GM18511 (cell line): ENCODE measurements around the gene RNF17.
"Not testable (repeated sequence)": the region's sequence is repeated elsewhere in the genome, so short reads cannot be mapped to it uniquely, and the experiment has no call there.

ENCODE experiments used
- ATAC-seq: cut with Tn5 transposase; IDR thresholded peaks from one replicate; pipeline ENCODE4 v1.9.1; 2021; ENCODE audit warnings: mild to moderate bottlenecking, moderate library complexity; ENCODE audit not compliant: unreplicated experiment

The RNF17 gene

DNA sequence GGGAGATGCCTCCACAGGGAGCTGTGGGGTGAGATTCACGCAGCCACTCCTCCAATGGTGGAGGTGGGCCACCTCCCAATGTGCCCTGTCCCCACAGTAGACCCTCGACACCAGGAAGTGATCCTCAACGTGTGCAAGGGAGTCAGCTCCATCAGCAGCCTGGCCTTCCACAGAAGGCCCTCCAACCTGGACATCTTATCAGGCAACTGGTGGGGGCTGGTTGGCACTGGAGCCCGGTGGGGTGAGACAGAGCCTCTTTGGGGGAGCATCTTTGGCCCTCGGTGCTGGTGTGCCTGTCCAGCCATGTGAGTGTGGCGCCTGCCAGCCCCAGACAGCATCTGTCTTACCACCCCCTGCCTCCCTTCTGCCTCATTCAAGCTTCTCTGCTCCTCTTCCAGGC, 19.7 kb upstream of the RNF17 start:
- ATAC-seq: no peak

DNA sequence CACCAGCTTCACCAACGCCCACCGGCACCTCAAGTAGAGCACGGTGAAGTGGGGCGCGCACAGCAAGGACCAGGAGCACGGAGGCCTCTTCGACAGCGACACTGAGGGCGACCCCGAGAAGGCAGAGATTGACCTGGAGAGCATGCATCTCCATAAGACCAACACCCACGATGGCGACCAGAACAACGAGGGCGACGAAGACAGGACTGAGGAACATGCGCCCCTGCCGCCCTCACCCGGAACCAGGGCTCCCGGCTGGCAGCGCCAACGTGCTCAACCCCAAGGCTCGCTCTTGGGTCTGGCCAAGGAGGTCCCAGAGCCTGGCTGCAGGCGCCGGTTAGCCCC, 18.5 kb upstream of the RNF17 start:
- ATAC-seq: no peak

DNA sequence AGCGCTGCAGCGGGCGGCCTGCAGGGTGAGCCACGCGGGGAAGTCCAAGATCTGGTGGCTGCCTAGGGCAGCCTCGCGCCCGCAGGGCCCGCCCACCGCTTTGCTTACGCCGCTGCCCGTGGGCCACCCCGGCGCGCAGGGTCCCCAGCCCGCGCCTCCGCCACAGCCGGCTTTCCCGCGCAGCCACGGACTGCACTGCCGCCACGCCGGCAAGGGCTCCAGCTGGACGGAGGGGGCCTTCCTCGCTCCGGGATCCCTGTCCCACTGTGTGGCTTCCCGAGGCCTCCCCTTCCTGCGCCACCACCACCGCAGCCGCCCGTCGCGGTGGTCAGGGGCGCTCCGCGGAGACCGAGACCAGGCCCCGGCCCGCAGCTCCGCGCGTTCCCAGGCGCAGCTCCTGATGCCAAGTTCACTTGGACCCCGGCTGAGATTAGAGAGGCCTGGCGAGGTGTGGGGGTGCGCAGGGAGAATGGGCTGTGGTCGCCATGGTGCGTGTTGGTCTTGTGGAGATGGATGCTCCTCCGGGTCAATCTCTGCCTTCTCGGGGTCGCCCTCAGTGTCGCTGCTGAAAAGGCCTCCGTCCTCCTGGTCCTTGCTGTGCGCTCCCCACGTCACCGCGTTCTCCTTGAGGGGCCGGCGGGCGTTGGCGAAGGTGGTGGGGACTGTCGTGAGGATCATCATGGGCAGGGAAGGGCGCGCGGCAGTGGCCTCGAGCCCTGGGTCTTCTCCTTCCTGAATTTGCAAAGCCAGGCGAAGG, 17.9 kb upstream of the RNF17 start:
- no peak for ATAC-seq

DNA sequence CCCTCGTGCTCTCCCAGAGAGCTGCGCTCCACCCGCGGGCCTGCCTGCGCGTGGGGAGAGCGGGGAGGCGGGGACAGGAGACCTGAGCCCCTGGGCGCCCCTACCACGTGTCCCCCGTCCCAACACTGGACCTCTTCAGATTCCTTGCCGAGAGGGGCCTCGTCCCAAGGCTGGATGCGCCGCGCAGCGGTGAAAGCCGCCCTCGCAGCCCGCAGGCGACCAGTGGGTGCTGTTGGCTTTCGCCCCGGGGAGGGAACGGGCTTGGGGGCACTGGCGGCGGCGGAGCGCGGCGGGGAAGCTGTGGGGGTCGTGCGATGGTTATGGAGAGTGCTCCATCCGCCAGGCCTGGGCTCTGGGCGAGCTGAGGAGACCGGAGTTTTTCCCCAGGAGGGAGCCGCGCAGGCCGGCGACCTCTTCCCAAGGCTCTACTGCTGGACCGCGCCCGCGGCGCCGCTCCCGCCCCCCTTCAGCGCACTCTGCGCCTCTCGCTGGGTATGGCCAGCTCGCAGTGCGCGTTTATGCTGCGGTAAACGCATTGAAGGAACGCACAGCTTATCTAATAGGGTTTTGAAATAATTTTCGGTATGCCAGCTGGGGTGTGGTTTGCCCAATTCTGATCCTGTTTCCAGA, 17.2 kb upstream of the RNF17 start:
- no peak for ATAC-seq

DNA sequence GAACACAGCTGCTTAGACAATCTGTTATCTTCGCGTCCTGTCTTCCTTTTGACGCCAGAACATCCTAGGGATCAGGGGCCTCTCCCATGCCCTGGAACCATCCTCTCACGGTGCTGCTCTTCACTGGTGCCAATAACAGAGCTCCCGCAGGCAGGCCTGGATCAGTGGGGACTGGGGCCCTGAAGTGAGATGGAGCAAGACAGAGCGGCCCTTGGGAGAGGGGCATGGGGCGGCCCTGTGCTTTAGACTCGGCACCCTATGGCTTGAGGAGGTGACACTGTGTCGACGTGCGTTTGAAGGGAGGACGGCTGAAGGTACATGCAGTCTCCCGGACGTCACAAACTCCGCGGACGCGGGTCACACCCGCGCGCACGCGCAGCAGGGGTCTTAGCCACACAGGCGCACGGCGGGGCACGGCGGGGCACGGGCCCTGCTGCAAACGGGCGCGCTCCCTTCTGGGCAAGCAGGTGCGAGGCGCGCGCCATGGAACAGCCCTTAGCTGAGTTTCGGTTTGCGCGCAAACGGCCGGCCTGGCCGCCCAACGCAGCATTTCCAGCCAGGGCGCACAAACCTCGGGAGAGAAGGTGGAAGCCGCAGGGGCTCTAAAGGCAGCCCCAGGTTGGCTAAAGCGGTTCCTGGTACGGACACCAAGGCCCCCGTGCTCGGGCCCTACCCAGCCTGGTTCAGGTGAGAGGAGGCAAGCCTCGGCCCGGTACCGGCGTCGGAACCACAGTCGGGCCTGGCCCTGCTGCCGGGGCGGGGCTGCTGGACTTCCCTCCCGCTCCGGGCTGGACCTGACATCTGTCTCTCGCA, 16.5 kb upstream of the RNF17 start:
- ATAC-seq: no peak

DNA sequence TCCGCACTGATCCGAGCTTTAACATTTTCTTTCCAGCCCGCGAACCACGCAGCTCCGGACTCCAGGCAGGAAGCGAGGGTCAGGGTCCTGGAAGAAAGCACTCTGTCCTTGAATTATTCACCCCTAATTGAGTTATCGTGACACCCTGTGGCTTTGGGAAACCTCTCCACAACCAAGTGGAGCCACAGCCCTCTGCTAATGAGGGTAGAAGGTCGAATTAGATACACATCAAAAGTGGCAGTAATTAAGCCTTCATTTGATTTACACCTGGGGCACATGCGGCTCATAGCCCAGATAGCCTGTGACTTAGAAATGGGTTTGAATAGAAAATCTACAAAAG, 15.9 kb upstream of the RNF17 start:
- ATAC-seq: no peak

DNA sequence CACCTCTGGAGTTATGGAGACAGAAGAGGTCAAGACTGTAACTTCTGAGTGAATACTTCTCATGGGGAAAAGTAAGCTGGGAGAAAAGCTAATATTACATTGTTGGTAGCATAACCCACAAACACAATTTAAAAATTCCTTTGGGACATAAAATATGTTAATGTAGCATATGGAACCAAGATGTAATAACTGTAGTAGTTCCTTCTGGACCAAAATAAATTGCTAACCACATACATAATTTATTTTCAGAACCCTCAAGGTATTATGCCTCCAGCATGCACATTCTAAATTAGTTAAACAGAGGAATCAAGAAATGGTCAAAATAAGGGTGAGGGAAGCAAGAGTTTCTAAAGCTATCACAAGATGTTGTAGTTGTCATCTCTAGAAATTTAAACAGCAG, 4.8 kb upstream of the RNF17 start:
- no peak for ATAC-seq

DNA sequence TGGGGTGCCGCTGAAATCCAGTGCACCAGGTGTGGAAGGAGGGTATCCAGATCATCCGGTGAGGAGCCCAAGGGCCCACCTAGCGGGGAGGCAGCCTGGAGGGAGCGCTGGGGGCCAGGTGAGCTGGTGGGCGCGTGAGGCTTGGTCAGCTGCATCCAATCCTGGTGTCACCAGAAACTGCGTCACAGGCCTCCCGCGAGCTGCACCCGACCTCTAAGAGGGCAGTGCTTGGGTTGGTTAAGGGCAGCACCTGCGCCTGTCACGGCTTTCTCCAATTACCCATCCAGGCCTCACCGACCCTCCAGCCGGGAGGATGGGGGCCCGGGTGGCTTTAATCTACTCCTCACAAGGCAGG, 284 bp downstream of the RNF17 start:
- no peak for ATAC-seq

DNA sequence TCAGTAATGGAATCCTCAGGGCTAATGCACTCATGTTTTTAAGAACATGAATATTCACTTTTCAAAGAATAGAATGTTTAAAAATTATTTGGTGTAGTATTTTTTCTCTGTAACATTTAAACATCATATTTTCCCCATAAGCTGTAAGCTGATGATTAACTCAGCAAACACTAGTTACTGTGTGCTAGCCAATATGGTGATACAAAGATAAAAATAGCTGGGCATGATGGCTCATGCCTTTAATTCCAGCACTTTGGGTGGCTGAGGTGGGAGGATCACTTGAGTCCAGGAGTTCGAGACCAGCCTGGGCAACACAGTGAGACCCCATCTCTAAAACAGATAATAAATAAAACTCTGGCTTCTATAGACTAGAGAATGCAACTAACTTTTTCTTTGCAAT, 13.2 kb downstream of the RNF17 start:
- no peak for ATAC-seq

DNA sequence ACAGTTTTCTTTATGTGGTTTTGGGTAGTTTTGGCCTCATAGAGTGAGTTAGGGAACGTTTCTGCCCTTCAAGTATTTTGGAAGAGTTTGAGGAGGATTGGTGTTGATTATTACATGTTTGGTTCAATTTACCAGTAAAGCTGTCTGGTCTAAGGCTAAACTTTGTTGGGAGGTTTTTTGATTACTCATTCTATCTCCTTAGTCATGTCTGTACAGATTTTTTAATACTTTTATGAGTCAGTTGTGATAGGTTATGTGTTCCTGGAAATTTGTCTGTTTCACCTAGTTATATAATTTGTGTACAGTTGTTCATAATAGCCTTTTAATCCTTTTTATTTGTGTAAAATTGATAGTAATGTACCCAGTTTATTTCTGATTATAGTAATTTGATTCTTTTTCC, 20.4 kb downstream of the RNF17 start:
- ATAC-seq: no peak

DNA sequence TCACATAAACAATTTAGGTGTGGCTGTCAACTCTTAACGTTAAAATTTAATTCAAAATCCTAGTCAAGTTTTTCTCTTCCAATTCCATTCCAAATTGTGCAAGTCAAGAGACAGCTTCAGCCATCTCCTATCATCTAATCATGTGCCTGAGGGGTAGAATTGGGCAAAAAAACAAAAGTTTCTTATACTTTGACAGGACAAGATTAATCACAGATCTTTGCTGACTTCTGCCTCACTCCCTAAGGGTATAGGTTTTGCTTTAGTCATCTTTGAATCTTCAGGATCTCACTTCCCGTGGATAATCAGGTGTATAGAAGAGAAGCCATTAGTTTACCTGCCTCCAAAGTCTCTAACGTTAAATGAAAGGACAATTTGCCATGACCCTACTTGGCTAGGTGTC, 24.6 kb downstream of the RNF17 start:
- ATAC-seq: no peak

DNA sequence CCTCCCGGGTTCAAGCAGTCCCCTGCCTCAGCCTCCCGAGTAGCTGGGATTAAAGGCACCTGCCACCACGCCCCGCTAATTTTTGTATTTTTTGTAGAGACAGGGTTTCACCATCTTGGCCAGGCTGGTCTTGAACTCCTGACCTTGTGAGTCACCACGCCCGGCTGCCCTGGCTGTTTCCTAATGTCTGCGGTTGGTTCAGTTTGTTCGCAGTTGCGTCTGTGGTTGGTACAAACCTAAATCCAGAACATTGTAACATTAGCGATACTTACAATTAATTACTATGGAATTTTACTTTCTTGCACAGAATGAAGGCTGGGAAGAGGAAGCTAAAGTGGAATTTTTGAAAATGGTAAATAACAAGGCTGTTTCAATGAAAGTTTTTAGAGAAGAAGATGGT, 38.1 kb downstream of the RNF17 start:
- ATAC-seq: no peak

DNA sequence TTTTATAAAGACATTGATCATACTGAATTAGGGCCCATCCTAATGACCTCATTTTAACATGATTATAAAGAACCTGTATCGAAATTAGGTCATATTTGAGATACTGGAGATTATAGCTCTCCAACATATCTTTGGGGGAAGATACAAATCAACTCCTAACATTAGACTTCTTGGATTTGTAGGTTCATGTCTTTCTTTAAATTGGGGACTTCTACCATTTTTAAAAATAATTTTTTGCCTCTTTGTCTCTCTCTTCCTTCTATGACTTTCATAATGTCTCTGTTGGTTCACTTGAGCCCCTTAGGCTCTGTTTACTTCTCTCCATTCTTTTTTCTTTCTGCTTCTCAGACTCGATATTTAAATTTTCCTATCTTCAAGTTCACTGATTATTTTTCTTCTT, 57.2 kb downstream of the RNF17 start:
- no peak for ATAC-seq

DNA sequence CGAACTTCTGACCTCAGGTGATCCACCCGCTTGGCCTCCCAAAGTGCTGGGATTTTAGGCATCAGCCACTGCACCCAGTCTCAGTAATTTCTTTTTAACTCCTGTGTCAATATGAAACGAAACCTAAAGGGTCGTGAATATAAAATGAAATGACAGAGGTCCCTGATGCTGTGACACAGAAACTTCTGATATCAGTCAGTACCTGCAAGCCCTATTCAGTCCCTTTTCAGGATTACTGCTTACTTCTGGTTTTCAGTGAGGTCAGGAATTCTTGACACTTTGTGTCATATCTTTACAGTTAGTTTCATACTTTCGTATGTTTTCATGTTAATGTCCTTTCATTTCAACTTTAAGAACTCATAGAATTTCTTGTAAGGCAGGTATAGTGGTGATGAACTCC, 58.7 kb downstream of the RNF17 start:
- no peak for ATAC-seq

DNA sequence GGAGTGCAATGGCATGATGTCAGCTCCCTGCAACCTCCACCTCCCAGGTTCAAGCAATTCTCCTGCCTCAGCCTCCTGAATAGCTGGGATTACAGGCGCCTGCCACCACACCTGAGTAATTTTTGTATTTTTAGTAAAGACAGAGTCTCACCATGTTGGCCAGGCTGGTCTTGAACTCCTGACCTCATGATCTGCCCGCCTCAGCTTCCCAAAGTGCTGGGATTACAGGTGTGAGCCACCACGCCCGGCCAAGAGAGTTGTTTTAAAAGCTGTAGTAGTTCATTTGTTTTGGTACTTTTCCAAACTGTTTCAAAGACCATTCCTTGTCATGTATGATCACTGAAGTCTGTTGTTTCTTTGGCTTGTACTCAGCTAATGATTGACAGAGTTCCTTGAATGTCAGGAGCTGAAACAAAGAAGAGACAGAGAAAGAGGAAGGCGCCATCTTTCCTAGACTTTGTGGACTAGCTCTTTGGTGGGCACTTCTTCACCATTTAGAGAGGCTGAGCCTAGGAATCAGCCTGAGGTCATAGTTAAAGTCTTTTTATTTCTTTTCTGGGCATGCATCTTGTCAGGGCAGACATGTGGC, 59.2 kb downstream of the RNF17 start:
- ATAC-seq: not testable (repeated sequence)

DNA sequence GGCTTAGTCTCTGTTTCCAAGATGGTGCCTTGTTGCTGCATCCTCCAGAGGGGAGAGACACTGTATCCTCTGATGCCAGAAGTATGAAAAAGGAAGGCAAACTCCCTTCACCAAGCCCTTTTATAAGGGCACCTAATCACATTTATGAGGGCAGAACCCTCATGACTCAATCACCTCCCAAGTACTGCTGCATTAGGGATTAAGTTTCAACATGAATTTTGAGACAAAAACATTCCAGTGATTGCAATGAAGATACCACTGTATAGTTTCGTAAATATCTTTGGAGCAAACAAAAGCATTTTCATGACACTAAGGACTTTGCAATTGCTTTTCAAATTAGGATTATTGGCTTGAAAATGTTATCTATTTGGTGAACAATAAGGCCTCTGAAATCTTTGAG, 63.8 kb downstream of the RNF17 start:
- ATAC-seq: no peak

DNA sequence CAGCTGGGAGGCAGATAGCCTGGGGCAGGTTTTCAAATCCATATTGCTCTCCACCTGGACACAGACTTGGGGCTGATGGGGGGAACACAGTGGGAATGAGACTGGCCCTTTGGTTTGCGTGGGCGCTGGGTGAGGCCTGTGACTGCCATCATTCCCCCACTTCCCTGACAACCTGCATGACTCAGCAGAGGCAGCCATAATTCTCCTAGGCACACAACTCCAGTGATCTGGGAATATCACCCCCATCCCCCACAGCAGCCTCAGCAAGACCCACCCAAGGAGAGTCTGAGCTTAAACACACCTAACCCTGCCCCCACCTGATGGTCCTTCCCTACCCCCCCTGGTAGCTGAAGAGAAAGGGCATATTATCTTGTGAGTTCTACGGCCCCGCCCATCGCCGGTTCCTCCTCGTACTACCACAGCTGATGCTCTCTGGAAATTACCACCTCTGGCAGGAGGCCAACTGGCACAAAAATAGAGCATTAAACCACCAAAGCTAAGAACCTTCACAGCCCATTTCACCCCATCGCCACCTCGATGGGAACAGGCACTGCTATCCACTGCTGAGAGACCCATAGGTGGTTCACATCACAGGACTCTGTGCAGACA, 71.0 kb downstream of the RNF17 start:
- no peak for ATAC-seq

DNA sequence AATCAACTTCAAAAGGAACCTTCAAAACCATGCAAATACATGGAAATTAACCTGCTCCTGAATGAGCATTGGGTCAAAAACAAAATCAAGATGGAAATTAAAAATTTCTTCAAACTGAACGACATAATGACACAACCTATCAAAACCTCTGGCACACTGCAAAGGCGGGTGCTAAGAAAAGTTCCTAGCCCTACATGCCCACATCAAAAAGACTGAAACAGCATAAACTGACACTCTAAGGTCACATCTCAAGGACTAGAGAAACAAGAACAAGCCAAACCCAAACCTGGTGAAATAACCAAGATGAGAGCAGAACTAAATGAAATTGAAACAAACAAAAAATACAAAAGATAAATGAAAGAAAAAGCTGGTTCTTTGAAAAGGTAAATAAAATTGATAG, 73.6 kb downstream of the RNF17 start:
- ATAC-seq: not testable (repeated sequence)

DNA sequence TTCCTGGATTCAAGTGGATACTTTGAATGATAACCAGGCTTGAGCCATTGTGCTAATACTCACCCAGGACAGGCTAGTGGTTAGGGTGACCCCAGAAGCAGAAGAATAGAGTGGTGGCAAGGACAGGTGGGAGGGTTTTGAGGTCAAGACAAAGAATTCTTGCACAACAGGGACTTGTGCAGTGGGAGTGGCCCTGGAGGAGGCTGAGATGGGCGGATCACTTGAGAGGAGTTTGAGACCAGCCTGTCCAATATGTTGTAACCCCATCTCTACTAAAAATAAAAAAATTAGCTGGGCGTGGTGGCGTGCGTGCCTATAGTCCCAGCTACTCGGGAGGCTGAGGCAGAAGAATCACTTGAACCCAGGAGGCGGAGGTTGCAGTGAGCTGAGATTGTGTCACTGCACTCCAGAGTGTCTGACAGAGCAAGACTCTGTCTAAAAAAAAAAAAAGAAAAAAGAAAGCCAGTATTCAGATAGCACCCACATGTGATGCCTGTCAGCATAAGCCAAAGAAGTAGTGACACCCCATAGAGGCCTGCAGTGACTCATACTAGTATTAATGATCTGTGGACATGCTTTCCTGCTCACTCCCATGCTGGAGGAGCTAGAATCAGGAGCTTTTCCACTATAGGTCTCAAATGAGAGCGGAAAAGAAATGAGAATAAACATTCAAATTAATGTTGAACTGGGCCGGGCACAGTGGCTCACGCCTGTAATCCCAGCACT, 78.7 kb downstream of the RNF17 start:
- ATAC-seq: no peak

DNA sequence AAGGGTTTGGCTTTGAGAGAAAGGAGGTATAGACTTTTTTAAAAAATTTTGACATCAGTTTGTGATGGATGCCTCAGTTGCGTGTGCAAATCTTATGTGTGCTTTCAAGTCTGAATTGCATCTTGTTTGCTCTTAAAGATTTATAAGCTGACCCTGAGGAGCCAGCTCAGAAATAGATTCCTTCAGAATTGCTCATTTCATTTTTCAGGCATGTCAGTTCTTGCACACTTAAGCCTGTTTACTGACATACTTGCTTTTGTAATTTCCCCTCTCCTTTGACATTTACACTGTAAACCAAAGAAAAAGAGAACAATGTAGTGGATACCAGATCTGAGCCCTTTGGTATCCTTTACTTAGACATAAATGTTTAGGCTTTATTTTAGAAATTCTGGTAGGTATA, 87.6 kb downstream of the RNF17 start:
- ATAC-seq: no peak

DNA sequence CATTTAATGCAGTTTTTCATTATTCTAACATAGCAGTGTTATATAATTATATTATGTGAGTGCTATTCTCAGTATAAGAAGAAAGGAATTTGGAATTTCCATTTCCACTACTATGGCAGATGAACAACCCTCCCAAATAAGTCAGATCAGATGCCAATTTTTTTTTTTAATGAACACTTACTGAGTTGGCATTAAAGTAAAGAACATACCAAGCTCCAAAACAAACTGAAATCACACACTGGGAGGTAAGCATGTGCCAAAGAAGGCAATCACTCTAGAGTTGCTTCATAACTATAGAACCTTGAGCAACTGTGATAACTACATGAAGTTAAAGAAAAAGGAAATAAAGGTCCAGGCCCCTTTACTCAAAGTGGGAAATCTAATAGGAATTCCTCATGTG, 90.3 kb downstream of the RNF17 start:
- ATAC-seq: no peak
